Stimulated activated CD8-positive, alpha-beta memory T cell treated with anti-CD3 and anti-CD28 coated beads, Interleukin-7, amount 100 ng/mL, for 4 hours (primary cell): ENCODE measurements around the gene GP5.

Experiments
- DNase-seq, 2 donors: peaks; one replicate each; pipeline ENCODE4 v3.0.0-alpha.2; 2020; ENCODE audit warnings: low read depth in 2 of 2

GP5 gene

DNA sequence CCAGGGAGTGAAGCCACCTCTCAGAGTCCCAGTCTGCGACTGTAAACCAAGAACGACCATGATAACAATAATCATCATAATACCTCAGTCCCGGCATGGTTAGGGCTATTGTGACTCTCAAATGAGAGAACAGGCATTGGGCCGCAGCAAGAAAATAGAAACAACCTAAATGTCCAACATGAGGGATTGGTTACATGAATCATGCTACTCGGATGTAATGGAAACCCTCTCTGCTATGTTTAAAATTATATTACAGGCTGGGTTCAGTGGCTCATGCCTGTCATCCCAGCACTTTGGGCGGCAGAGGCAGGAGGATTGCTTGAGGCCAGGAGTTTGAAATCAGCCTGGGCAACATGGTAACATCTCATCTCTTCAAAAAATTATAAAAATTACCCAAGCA lies 50.7 kb downstream of the GP5 start:
- no peak for DNase-seq

DNA sequence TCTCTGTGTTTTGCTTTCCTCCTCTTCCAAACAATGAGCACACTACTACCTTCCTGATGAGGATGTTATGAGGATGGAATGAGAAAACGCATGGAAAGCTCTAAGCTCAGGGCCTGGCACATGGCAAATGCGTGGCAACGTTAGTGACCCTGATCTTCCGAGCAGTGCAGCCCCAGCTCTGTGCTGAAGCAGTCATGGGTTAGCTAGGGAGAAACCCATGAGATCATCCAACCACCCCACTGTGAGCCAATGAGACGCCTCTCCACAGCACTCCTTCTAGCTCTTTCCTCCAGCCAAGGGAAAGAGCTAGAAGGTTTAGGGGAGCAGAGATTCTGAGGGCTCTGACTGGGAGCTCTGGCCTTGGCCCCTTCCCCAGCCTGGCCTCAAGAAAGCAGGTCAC lies 52.4 kb downstream of the GP5 start:
- DNase-seq: no peak

DNA sequence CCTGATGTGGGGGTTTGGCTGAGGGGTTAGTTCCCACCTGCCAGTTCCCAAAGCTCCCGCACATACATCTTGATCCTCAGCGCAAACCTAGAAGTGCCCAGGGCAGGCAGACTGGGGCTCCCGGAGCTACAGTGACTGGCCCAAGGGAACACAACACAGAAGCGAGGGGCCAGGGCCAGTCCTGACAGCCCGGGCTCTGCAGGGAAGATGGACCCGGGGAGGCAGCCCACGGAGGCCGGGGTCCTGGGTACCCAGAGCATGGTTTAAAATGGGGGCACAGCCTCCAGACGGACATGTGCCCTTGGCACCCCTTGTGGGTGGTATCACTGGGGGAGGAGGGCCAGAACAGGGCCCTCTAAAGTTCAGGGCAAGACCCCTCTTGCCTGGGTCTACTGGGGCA lies 53.0 kb downstream of the GP5 start:
- DNase-seq: no peak
